WTC11 (cell line): Measurements from ENCODE around the gene FERMT1. TPM values are rescaled to one million over a fixed set of nuclear protein-coding genes. Genes with fewer than 3 reads are reported as not detected.

Experiments used
- ATAC-seq: fragments of 200-7000 bp; cut with Tn5 transposase; 2 replicates; pipeline ENCODE4 v1.10.0; 2021; ENCODE audit warnings: mild to moderate bottlenecking, moderate library complexity
- CTCF ChIA-PET: fragments of 300-600 bp; sonication (Branson Sonifier 250); formaldehyde crosslinking; loops from one replicate; lab custom pipeline; 2021; ENCODE audit warnings: antibody characterized with exemption; lab: Charles Lee
- POLR2A ChIA-PET: fragments of 350-600 bp; sonication (Branson Sonifier 250); formaldehyde crosslinking; loops from one replicate; lab custom pipeline; 2021; ENCODE audit warnings: antibody characterized with exemption; lab: Charles Lee
- DNase-seq: peaks from one replicate; pipeline ENCODE4 v3.0.0; 2021; ENCODE audit warnings: low spot score
- H3K27ac Mint-ChIP-seq: 2 replicates; pipeline ENCODE4 v1.8.0; 2021; ENCODE audit warnings: mixed read lengths
- H3K27me3 Mint-ChIP-seq: 2 replicates; pipeline ENCODE4 v1.8.0; 2021; ENCODE audit warnings: low read depth, mild to moderate bottlenecking, moderate library complexity, mixed read lengths
- H3K36me3 Mint-ChIP-seq: 2 replicates; pipeline ENCODE4 v1.8.0; 2021; ENCODE audit warnings: mixed read lengths
- H3K4me1 Mint-ChIP-seq: 2 replicates; pipeline ENCODE4 v1.8.0; 2022; ENCODE audit warnings: mixed read lengths
- H3K4me3 Mint-ChIP-seq: 2 replicates; pipeline ENCODE4 v1.8.0; 2021; ENCODE audit warnings: mild to moderate bottlenecking, moderate library complexity, mixed read lengths
- H3K9me3 Mint-ChIP-seq: 2 replicates; pipeline ENCODE4 v1.8.0; 2021; ENCODE audit warnings: mixed read lengths
- EMX1 ChIP-seq: fragments of 250-450 bp; sonication (Bioruptor Pico); IDR thresholded peaks from 2 replicates; pipeline ENCODE4 v1.8.0; 2021; ENCODE audit warnings: mild to moderate bottlenecking
- HMGA2 ChIP-seq: fragments of 250-450 bp; sonication (Bioruptor Pico); IDR thresholded peaks from 2 replicates; pipeline ENCODE4 v1.4.0; 2021; ENCODE audit warnings: mild to moderate bottlenecking, moderate library complexity
- IRF2 ChIP-seq: sonication (generic); formaldehyde crosslinking; IDR thresholded peaks from 2 replicates; pipeline ENCODE4 v1.8.0; 2022; ENCODE audit warnings: low read depth, missing genetic modification reagents, borderline replicate concordance
- MXD4 ChIP-seq: fragments of 250-450 bp; sonication (Bioruptor Pico); IDR thresholded peaks from 2 replicates; pipeline ENCODE4 v1.8.0; 2021; ENCODE audit warnings: mild to moderate bottlenecking, moderate library complexity, borderline replicate concordance
- MYBL2 ChIP-seq: sonication (generic); formaldehyde crosslinking; IDR thresholded peaks from 2 replicates; pipeline ENCODE4 v1.8.1; 2023; ENCODE audit warnings: mild to moderate bottlenecking, moderate library complexity, missing genetic modification reagents
- NR2C2 ChIP-seq: sonication (generic); formaldehyde crosslinking; IDR thresholded peaks from 2 replicates; pipeline ENCODE4 v1.8.0; 2022; ENCODE audit warnings: mild to moderate bottlenecking, missing genetic modification reagents
- NR3C1 ChIP-seq: sonication (generic); formaldehyde crosslinking; conservative IDR thresholded peaks from 2 replicates; pipeline ENCODE4 v1.8.1; 2023; ENCODE audit warnings: low read depth, mild to moderate bottlenecking, missing genetic modification reagents
- OVOL2 ChIP-seq: fragments of 250-450 bp; sonication (Bioruptor Pico); IDR thresholded peaks from 2 replicates; pipeline ENCODE4 v1.9.0; 2021; ENCODE audit warnings: mild to moderate bottlenecking, borderline replicate concordance
- PRRX2 ChIP-seq: fragments of 250-450 bp; sonication (Bioruptor Pico); IDR thresholded peaks from 2 replicates; pipeline ENCODE4 v1.8.0; 2021; ENCODE audit warnings: mild to moderate bottlenecking
- RELA ChIP-seq: sonication (generic); formaldehyde crosslinking; IDR thresholded peaks from 2 replicates; pipeline ENCODE4 v1.8.1; 2022; ENCODE audit warnings: missing genetic modification reagents, mild to moderate bottlenecking, borderline replicate concordance
- ZNF263 ChIP-seq: sonication (generic); formaldehyde crosslinking; IDR thresholded peaks from 2 replicates; pipeline ENCODE4 v1.8.1; 2022; ENCODE audit warnings: low read depth, mild to moderate bottlenecking, moderate library complexity, missing genetic modification reagents
- ZNF416 ChIP-seq: fragments of 250-450 bp; sonication (Bioruptor Pico); IDR thresholded peaks from 2 replicates; pipeline ENCODE4 v1.9.0; 2021; ENCODE audit warnings: mild to moderate bottlenecking, inconsistent platforms
- total RNA-seq: library from RNA; stranded (reverse); gene quantifications from 3 replicates; pipeline ENCODE4 v1.2.3, GENCODE V29; 2021
- TF ChIP-seq, protein P1 (sequence below): fragments of 250-450 bp; sonication (Bioruptor Pico); IDR thresholded peaks from 2 replicates; pipeline ENCODE4 v1.9.0; 2021; ENCODE audit warnings: moderate library complexity, mild to moderate bottlenecking, inconsistent platforms, borderline replicate concordance
- TF ChIP-seq, protein P2 (sequence below): sonication (generic); formaldehyde crosslinking; IDR thresholded peaks from 2 replicates; pipeline ENCODE4 v1.8.1; 2022; ENCODE audit warnings: low read depth, missing genetic modification reagents, borderline replicate concordance
- TF ChIP-seq, protein P3 (sequence below): sonication (generic); formaldehyde crosslinking; IDR thresholded peaks from 2 replicates; pipeline ENCODE4 v1.8.0; 2022; ENCODE audit warnings: mild to moderate bottlenecking, missing genetic modification reagents
- TF ChIP-seq, protein P4 (sequence below): fragments of 250-450 bp; sonication (Bioruptor Pico); IDR thresholded peaks from 2 replicates; pipeline ENCODE4 v2.1.2; 2022; ENCODE audit warnings: mild to moderate bottlenecking, moderate library complexity
- TF ChIP-seq, protein P5 (sequence below): sonication (generic); formaldehyde crosslinking; IDR thresholded peaks from 2 replicates; pipeline ENCODE4 v1.8.1; 2022; ENCODE audit warnings: missing genetic modification reagents, borderline replicate concordance
- TF ChIP-seq, protein P6 (sequence below): sonication (generic); formaldehyde crosslinking; IDR thresholded peaks from 2 replicates; pipeline ENCODE4 v1.8.0; 2022; ENCODE audit warnings: mild to moderate bottlenecking, missing genetic modification reagents
- TF ChIP-seq, protein P7 (sequence below): sonication (generic); formaldehyde crosslinking; conservative IDR thresholded peaks from 2 replicates; pipeline ENCODE4 v1.8.1; 2023; ENCODE audit warnings: mild to moderate bottlenecking, low read depth, missing genetic modification reagents, moderate library complexity

FERMT1 gene
- total RNA-seq, 1 experiment from 2014 or later: 23.0 TPM

DNA sequence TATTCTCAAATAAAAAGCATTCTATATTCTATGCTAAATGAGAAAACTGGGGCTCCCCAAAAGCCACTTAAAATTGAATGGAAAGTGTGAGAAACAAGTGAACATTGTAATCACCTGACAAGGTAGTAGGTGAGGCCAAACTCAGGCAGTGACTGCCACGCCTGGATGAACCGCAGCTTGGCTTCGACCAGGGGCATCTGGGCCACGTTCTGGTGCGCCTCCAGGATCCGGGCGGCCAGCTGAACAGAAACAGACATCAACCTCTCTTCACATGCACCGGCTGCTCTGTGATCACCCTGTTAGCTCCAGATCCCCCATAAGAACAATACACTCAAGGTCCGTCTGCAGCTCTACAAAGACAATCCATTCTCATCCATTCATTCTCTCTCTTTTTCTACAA is 38.9 kb downstream of the FERMT1 start:
- ATAC-seq: no peak
- DNase-seq: no peak
- no peak overlapping the region for H3K27ac Mint-ChIP-seq
- TF ChIP-seq, protein P1, sequence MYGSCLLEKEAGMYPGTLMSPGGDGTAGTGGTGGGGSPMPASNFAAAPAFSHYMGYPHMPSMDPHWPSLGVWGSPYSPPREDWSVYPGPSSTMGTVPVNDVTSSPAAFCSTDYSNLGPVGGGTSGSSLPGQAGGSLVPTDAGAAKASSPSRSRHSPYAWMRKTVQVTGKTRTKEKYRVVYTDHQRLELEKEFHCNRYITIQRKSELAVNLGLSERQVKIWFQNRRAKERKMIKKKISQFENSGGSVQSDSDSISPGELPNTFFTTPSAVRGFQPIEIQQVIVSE (CRISPR knock-in tag): no peak
- TF ChIP-seq, protein P2, sequence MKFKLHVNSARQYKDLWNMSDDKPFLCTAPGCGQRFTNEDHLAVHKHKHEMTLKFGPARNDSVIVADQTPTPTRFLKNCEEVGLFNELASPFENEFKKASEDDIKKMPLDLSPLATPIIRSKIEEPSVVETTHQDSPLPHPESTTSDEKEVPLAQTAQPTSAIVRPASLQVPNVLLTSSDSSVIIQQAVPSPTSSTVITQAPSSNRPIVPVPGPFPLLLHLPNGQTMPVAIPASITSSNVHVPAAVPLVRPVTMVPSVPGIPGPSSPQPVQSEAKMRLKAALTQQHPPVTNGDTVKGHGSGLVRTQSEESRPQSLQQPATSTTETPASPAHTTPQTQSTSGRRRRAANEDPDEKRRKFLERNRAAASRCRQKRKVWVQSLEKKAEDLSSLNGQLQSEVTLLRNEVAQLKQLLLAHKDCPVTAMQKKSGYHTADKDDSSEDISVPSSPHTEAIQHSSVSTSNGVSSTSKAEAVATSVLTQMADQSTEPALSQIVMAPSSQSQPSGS (CRISPR knock-in tag): no peak
- TF ChIP-seq OVOL2 (CRISPR knock-in tag) (no peak), EMX1 (no peak), ZNF263 (CRISPR knock-in tag) (no peak), IRF2 (CRISPR knock-in tag) (no peak), PRRX2 (CRISPR knock-in tag) (no peak), RELA (CRISPR knock-in tag) (no peak), HMGA2 (no peak), NR2C2 (no peak), MYBL2 (no peak), ZNF416 (no peak), NR3C1 (CRISPR knock-in tag) (no peak), MXD4 (no peak)
- TF ChIP-seq, protein P3, sequence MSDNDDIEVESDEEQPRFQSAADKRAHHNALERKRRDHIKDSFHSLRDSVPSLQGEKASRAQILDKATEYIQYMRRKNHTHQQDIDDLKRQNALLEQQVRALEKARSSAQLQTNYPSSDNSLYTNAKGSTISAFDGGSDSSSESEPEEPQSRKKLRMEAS (CRISPR knock-in tag): no peak
- TF ChIP-seq, protein P4, sequence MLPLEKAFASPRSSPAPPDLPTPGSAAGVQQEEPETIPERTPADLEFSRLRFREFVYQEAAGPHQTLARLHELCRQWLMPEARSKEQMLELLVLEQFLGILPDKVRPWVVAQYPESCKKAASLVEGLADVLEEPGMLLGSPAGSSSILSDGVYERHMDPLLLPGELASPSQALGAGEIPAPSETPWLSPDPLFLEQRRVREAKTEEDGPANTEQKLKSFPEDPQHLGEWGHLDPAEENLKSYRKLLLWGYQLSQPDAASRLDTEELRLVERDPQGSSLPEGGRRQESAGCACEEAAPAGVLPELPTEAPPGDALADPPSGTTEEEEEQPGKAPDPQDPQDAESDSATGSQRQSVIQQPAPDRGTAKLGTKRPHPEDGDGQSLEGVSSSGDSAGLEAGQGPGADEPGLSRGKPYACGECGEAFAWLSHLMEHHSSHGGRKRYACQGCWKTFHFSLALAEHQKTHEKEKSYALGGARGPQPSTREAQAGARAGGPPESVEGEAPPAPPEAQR (CRISPR knock-in tag): no peak
- TF ChIP-seq, protein P5, sequence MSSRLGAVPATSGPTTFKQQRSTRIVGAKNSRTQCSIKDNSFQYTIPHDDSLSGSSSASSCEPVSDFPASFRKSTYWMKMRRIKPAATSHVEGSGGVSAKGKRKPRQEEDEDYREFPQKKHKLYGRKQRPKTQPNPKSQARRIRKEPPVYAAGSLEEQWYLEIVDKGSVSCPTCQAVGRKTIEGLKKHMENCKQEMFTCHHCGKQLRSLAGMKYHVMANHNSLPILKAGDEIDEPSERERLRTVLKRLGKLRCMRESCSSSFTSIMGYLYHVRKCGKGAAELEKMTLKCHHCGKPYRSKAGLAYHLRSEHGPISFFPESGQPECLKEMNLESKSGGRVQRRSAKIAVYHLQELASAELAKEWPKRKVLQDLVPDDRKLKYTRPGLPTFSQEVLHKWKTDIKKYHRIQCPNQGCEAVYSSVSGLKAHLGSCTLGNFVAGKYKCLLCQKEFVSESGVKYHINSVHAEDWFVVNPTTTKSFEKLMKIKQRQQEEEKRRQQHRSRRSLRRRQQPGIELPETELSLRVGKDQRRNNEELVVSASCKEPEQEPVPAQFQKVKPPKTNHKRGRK (CRISPR knock-in tag): no peak
- TF ChIP-seq, protein P6, sequence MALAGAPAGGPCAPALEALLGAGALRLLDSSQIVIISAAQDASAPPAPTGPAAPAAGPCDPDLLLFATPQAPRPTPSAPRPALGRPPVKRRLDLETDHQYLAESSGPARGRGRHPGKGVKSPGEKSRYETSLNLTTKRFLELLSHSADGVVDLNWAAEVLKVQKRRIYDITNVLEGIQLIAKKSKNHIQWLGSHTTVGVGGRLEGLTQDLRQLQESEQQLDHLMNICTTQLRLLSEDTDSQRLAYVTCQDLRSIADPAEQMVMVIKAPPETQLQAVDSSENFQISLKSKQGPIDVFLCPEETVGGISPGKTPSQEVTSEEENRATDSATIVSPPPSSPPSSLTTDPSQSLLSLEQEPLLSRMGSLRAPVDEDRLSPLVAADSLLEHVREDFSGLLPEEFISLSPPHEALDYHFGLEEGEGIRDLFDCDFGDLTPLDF (CRISPR knock-in tag): no peak
- TF ChIP-seq, protein P7, sequence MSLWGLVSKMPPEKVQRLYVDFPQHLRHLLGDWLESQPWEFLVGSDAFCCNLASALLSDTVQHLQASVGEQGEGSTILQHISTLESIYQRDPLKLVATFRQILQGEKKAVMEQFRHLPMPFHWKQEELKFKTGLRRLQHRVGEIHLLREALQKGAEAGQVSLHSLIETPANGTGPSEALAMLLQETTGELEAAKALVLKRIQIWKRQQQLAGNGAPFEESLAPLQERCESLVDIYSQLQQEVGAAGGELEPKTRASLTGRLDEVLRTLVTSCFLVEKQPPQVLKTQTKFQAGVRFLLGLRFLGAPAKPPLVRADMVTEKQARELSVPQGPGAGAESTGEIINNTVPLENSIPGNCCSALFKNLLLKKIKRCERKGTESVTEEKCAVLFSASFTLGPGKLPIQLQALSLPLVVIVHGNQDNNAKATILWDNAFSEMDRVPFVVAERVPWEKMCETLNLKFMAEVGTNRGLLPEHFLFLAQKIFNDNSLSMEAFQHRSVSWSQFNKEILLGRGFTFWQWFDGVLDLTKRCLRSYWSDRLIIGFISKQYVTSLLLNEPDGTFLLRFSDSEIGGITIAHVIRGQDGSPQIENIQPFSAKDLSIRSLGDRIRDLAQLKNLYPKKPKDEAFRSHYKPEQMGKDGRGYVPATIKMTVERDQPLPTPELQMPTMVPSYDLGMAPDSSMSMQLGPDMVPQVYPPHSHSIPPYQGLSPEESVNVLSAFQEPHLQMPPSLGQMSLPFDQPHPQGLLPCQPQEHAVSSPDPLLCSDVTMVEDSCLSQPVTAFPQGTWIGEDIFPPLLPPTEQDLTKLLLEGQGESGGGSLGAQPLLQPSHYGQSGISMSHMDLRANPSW (CRISPR knock-in tag): no peak
- TF ChIP-seq, all 79 proteins: peak for 0
- Mint-ChIP-seq H3K36me3 (peaks cover 70% of the 10 kb centered on the region), H3K4me1 (no peaks in the 10 kb centered on the region), H3K9me3 (0 out of 2 replicates have a peak, but pooled peaks cover 5% of the 10 kb centered on the region), H3K4me3 (no peak overlapping the region), H3K27me3 (no peaks in the 10 kb centered on the region)
- ChIA-PET POLR2A (no interaction called here), CTCF (no interaction called here)
